CD8-positive, alpha-beta memory T cell (primary cell): ENCODE data around the gene GFER. TPM values are rescaled to one million over a fixed set of nuclear protein-coding genes. Genes with fewer than 3 reads are reported as not detected.

Experiments
- CTCF ChIA-PET: fragments of 350-600 bp; sonication (Branson Sonifier 250); formaldehyde crosslinking; loops from one replicate; lab custom pipeline; 2021; ENCODE audit warnings: antibody characterized with exemption; lab: Charles Lee
- POLR2A ChIA-PET: fragments of 350-600 bp; sonication (Branson Sonifier 250); formaldehyde crosslinking; loops from one replicate; lab custom pipeline; 2021; ENCODE audit warnings: antibody characterized with exemption; lab: Charles Lee
- DNase-seq, 5 donors: peaks; one replicate each; pipeline versions ENCODE4 v3.0.0 to v3.0.0-alpha.2; 2020 to 2022; ENCODE audit warnings: mixed read lengths in 1 of 5
- H3K27ac ChIP-seq: one replicate; pipeline ENCODE4 v1.7.0; 2013; ENCODE audit warnings: low read depth, mild to moderate bottlenecking, low read length, moderate library complexity
- H3K27me3 ChIP-seq: 2 replicates; pipeline ENCODE4 v1.7.0; 2013; ENCODE audit warnings: low read length, mild to moderate bottlenecking; ENCODE audit not compliant: insufficient read depth, poor library complexity, severe bottlenecking
- H3K36me3 ChIP-seq: 2 replicates; pipeline ENCODE4 v1.7.0; 2013; ENCODE audit warnings: mild to moderate bottlenecking, low read length, moderate library complexity; ENCODE audit not compliant: insufficient read depth
- H3K4me1 ChIP-seq: 2 replicates; pipeline ENCODE4 v1.7.0; 2013; ENCODE audit warnings: mild to moderate bottlenecking, low read length, moderate library complexity; ENCODE audit not compliant: insufficient read depth
- H3K4me3 ChIP-seq: 2 replicates; pipeline ENCODE4 v1.7.0; 2013; ENCODE audit warnings: mild to moderate bottlenecking, low read length
- H3K9me3 ChIP-seq: 2 replicates; pipeline ENCODE4 v1.7.0; 2013; ENCODE audit warnings: mild to moderate bottlenecking, low read length
- H3K27ac Mint-ChIP-seq, 8 donors: one replicate each; pipeline ENCODE4 v1.8.0; 2020 to 2021; ENCODE audit warnings: mixed read lengths in 8 of 8, mild to moderate bottlenecking in 6 of 8, inconsistent platforms in 3 of 8, moderate library complexity in 3 of 8
- H3K27me3 Mint-ChIP-seq, 2 donors: one replicate each; pipeline ENCODE4 v1.8.0; 2020 to 2021; ENCODE audit warnings: mixed read lengths in 2 of 2, mild to moderate bottlenecking in 1 of 2, moderate library complexity in 1 of 2
- H3K36me3 Mint-ChIP-seq, 3 donors: one replicate each; pipeline ENCODE4 v1.8.0; 2020 to 2021; ENCODE audit warnings: mixed read lengths in 3 of 3, inconsistent platforms in 1 of 3, mild to moderate bottlenecking in 1 of 3
- H3K4me1 Mint-ChIP-seq, 3 donors: one replicate each; pipeline ENCODE4 v1.8.0; 2020 to 2021; ENCODE audit warnings: mixed read lengths in 3 of 3, inconsistent platforms in 1 of 3, mild to moderate bottlenecking in 1 of 3
- H3K4me3 Mint-ChIP-seq, 7 donors: one replicate each; pipeline ENCODE4 v1.8.0; 2020 to 2021; ENCODE audit warnings: mixed read lengths in 7 of 7, mild to moderate bottlenecking in 6 of 7, moderate library complexity in 4 of 7, inconsistent platforms in 2 of 7
- H3K9me3 Mint-ChIP-seq, 5 donors: one replicate each; pipeline ENCODE4 v1.8.0; 2020 to 2022; ENCODE audit warnings: mixed read lengths in 5 of 5, mild to moderate bottlenecking in 3 of 5, moderate library complexity in 2 of 5, inconsistent platforms in 1 of 5
- polyA plus RNA-seq: library from polyadenylated mRNA; unstranded; fragments of 300-500 nt; fragmentation: Illumina TruSeq; gene quantifications from one replicate; pipeline ENCODE4 v1.2.3, GENCODE V29; 2021
- total RNA-seq, 2 experiments: library from RNA; stranded (reverse); gene quantifications; one replicate each; pipeline ENCODE4 v1.2.3, GENCODE V29; 2021

The GFER gene
- total and polyA plus RNA-seq, 3 experiments from 2014 or later, result 38.4 to 50.1 (median 41.7) TPM

DNA sequence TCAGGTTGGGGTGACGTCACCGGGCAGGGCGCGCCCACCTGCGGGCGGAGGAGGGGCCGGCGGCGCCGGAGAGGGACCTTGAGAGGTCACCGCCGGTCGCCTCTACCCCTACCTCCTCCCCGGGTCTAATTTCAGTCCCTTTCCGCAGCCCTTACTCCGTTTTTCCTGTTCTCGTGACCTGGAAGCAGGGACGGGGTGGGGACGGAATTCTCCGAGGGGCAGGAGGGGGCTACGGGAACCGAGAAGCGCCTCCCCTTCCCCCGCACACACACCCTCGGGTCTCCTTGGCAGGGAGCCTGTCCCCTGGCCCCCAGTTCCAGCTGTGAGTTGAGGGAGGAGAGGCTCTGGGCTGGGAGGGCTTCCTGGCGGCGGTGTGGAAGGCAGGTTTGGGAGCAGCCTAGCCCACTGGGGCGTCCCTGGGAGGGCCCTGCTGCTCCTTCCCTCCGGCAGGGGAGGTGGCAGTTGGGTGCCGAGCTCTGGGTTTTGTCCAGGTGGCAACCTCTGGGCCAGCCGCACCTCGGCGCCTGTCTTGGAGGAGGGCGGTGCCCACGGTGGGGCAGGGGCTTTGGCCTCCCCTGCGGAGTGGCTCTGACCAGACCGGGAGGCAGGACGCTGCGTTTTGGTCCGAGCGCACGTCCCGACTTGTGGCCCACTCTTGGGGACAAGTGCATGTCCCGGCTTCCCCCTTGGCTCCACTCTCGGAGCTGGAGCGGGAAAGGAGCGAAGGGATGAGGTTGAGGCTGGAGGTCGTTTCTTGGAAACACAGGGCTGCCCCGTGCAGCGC lies 6.5 kb downstream of the GFER start:
- Mint-ChIP-seq H3K27ac (peak overlapping the region; percentile 72 to 95 (median 90)), H3K4me3 (peak overlapping the region; percentile 77 to 88 (median 80)), H3K27me3 (peaks cover 9 to 10% of the 10 kb centered on the region in 2 donors), H3K4me1 (peaks cover 16 to 39% (median 20%) of the 10 kb centered on the region in 3 donors), H3K9me3 (no peaks in the 10 kb centered on the region), H3K36me3 (peaks cover 0 to 14% (median 0%) of the 10 kb centered on the region in 3 donors)
- H3K4me1 ChIP-seq, result peaks cover 16% of the 10 kb centered on the region
- H3K9me3 ChIP-seq, result no peaks in the 10 kb centered on the region
- H3K4me3 ChIP-seq, result peak overlapping the region; percentile 64
- POLR2A ChIA-PET, result interaction anchor here (0.6 to 2.9 kb wide), 6 partner anchors 18 to 164 kb away, joined by 3 to 35 read pairs (median 6); partner anchors contain the start of genes RPS2, TBL3 and TRAF7
- H3K36me3 ChIP-seq, result no peaks in the 10 kb centered on the region
- peaks cover 14% of the 10 kb centered on the region for H3K27me3 ChIP-seq
- CTCF ChIA-PET, result interaction anchor here (1.5 kb wide), 1 partner anchor 19 kb away, joined by 4 read pairs; the partner anchor contains the start of gene TBL3
- peak in 3 of 5 donors; percentile 29 to 68 (median 55) for DNase-seq
- H3K27ac ChIP-seq, result peak overlapping the region; percentile 51

DNA sequence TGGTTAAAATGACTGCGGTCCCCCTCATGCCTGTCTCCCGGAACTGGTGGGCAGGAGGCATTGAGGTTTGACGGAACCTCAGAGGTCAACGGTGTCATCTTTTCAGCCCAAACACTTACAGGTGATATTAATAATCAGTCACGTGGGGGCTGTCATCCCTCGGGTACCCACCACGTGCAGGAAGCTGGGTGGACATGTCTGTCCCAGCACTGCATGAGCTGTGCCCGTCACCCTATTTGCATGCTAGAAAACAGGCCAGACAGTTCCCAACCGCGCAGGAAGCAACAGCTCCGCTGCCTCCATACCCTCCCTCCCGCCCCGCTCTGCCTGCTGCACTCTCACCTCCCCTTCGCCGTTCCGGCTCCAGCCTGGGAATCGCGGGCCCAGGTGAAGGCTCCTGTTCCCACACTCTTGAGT lies 7.2 kb downstream of the GFER start:
- H3K36me3 Mint-ChIP-seq, result peaks cover 0 to 9% (median 0%) of the 10 kb centered on the region in 3 donors
- peaks cover 16 to 38% (median 21%) of the 10 kb centered on the region in 3 donors for H3K4me1 Mint-ChIP-seq
- Histone ChIP-seq H3K4me1 (peaks cover 16% of the 10 kb centered on the region), H3K36me3 (no peaks in the 10 kb centered on the region), H3K27me3 (peaks cover 14% of the 10 kb centered on the region), H3K9me3 (no peaks in the 10 kb centered on the region), H3K27ac (peak overlapping the region; percentile 51), H3K4me3 (peak overlapping the region; percentile 64)
- H3K27me3 Mint-ChIP-seq, result peaks cover 6 to 10% of the 10 kb centered on the region in 2 donors
- POLR2A ChIA-PET, result interaction anchor here (0.6 to 2.9 kb wide), 6 partner anchors 10 to 164 kb away, joined by 4 to 35 read pairs (median 6); partner anchors contain the start of genes NOXO1, RPS2, TBL3 and TRAF7
- peak overlapping the region in 7 of 8 donors; percentile 72 to 96 (median 91) for H3K27ac Mint-ChIP-seq
- peak overlapping the region; percentile 77 to 88 (median 80) for H3K4me3 Mint-ChIP-seq
- no peaks in the 10 kb centered on the region for H3K9me3 Mint-ChIP-seq
- peak; percentile 46 to 76 (median 57) for DNase-seq
- CTCF ChIA-PET, result interaction anchor here (1.5 kb wide), 1 partner anchor 19 kb away, joined by 4 read pairs; the partner anchor contains the start of gene TBL3

DNA sequence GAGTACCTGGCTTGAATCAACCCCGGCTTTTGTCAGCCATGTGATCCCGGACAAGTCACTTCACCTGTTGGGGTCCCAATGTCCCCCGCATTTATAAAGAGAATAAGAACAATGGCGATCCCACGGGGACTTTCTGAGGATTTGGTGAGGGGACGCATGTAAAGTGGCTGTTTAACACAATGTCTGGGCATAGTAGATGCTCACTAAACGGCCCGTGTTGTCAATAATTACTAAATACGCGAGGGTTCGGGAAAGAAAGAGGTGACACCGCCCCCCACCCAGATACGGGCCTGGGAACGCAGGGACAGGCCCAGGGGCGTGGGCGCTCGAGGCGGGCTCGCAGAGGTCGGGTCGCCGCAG lies 7.6 kb downstream of the GFER start:
- Histone ChIP-seq H3K9me3 (no peaks in the 10 kb centered on the region), H3K4me3 (peak overlapping the region; percentile 64), H3K4me1 (peaks cover 16% of the 10 kb centered on the region), H3K36me3 (no peaks in the 10 kb centered on the region), H3K27me3 (peaks cover 14% of the 10 kb centered on the region), H3K27ac (peak overlapping the region; percentile 54)
- no peak for DNase-seq
- Mint-ChIP-seq H3K9me3 (no peaks in the 10 kb centered on the region), H3K36me3 (peaks cover 0 to 5% (median 0%) of the 10 kb centered on the region in 3 donors), H3K4me3 (peak overlapping the region; percentile 77 to 88 (median 80)), H3K4me1 (peaks cover 16 to 38% (median 22%) of the 10 kb centered on the region in 3 donors), H3K27ac (peak overlapping the region; percentile 72 to 96 (median 90)), H3K27me3 (peaks cover 6 to 10% of the 10 kb centered on the region in 2 donors)
- POLR2A ChIA-PET, result interaction anchor here (0.6 to 2.9 kb wide), 6 partner anchors 10 to 163 kb away, joined by 3 to 35 read pairs (median 6); partner anchors contain the start of genes NOXO1, RPS2, TBL3 and TRAF7
- CTCF ChIA-PET, result interaction anchor here (1.5 kb wide), 1 partner anchor 20 kb away, joined by 4 read pairs; the partner anchor contains the start of gene TBL3

DNA sequence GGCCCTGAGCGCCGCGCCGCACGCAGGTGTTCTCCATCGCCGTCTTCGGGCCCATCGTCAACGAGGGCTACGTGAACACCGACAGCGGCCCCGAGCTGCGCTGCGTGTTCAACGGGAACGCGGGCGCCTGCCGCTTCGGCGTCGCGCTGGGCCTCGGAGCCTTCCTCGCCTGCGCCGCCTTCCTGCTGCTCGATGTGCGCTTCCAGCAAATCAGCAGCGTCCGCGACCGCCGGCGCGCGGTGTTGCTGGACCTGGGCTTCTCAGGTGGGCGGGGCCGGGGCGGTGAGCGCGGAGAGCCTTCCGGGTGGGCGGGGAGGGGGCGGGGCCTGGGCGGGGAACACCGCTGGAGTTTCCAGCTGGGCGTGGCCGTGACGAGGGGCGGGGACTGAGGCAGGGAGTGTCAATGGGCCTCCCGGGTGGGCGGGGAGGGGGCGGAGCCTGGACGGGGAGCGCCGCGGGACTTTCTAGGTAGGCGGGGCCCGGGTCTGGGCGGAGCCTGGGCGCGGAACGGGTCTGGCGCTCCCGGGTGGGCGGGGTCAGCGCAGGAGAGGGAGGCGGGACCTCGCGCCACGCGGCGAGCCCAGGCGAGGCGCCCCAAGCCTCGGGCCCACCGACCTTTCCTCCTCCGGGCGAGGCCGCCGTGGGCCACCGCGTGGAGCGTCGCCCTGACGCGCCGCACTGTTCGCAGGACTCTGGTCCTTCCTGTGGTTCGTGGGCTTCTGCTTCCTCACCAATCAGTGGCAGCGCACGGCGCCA lies 8.1 kb downstream of the GFER start:
- Mint-ChIP-seq H3K27me3 (peaks cover 5 to 10% of the 10 kb centered on the region in 2 donors), H3K4me1 (peaks cover 16 to 38% (median 24%) of the 10 kb centered on the region in 3 donors), H3K9me3 (no peaks in the 10 kb centered on the region), H3K27ac (peak overlapping the region in 5 of 8 donors; percentile 51 to 95 (median 89)), H3K4me3 (peak overlapping the region; percentile 53 to 88 (median 79)), H3K36me3 (peaks cover 0 to under 1% (median 0%) of the 10 kb centered on the region in 3 donors)
- ChIA-PET POLR2A (interaction anchor here (0.5 to 2.9 kb wide), 8 partner anchors 11 to 163 kb away, joined by 3 to 35 read pairs (median 4); partner anchors contain the start of genes NOXO1, RPS2, TBL3 and TRAF7), CTCF (interaction anchor here (1.2 to 3.5 kb wide), 3 partner anchors 12 to 148 kb away, joined by 4 to 17 read pairs (median 5); partner anchors contain the start of gene TBL3)
- Histone ChIP-seq H3K4me3 (peak overlapping the region; percentile 64), H3K27me3 (peaks cover 14% of the 10 kb centered on the region), H3K9me3 (no peaks in the 10 kb centered on the region), H3K36me3 (no peaks in the 10 kb centered on the region), H3K27ac (peak overlapping the region; percentile 54), H3K4me1 (peaks cover 16% of the 10 kb centered on the region)
- DNase-seq, result peak; percentile 88 to 99 (median 98)

DNA sequence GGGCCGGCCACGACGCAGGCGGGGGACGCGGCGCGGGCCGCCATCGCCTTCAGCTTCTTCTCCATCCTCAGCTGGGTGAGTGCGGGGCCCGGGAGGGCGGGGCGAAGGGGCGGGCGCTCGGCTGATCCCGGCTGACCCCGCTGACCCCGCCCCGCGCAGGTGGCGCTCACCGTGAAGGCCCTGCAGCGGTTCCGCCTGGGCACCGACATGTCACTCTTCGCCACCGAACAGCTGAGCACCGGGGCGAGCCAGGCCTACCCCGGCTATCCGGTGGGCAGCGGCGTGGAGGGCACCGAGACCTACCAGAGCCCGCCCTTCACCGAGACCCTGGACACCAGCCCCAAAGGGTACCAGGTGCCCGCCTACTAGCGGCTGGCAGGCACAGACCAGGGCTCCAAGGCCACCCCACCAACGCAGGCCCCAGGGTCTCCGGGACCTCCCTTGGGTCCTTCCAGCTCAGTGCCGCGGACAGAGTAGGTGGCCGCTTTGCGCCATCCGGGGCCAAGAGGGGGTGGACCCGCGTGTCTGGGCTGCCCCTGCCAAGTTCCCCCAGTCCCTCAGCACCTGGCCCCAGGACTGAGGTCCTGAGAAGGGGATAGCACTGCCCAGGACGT lies 8.8 kb downstream of the GFER start:
- Histone ChIP-seq H3K36me3 (no peaks in the 10 kb centered on the region), H3K4me3 (no peak overlapping the region), H3K27me3 (peaks cover 14% of the 10 kb centered on the region), H3K27ac (peak overlapping the region; percentile 9), H3K9me3 (no peaks in the 10 kb centered on the region), H3K4me1 (peaks cover 16% of the 10 kb centered on the region)
- no peaks in the 10 kb centered on the region for H3K9me3 Mint-ChIP-seq
- peak overlapping the region in 1 of 8 donors; percentile 85 for H3K27ac Mint-ChIP-seq
- CTCF ChIA-PET, result interaction anchor here (1.2 to 3.5 kb wide), 2 partner anchors 11 to 148 kb away, joined by 5 to 17 read pairs; no protein-coding TSS in a partner anchor
- H3K4me1 Mint-ChIP-seq, result peaks cover 16 to 38% (median 24%) of the 10 kb centered on the region in 3 donors
- H3K27me3 Mint-ChIP-seq, result peaks cover 5 to 10% of the 10 kb centered on the region in 2 donors
- POLR2A ChIA-PET, result interaction anchor here (0.5 to 2.9 kb wide), 7 partner anchors 11 to 162 kb away, joined by 3 to 35 read pairs (median 4); partner anchors contain the start of genes NOXO1, RPS2, TBL3 and TRAF7
- peaks cover 0 to 6% (median 1%) of the 10 kb centered on the region in 3 donors for H3K36me3 Mint-ChIP-seq
- no peak overlapping the region for H3K4me3 Mint-ChIP-seq
- peak in 1 of 5 donors; percentile 26 for DNase-seq

DNA sequence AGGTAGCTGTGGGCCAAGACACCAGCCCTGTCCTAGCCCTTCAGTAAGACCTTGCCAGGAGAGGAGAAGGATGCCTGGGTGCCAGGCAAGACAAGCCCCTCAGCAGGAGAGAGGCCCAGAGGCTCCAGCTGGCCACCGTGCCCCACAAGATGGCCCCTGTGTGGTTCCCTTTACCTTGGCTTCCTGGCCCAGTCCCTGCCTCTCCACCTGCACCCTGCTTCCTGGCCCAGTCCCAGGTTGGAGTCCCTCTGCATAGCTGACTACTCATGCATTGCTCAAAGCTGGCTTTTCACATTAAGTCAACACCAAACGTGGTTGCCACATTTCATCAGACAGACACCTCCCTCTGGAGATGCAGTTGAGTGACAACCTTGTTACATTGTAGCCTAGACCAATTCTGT lies 9.7 kb downstream of the GFER start:
- Histone ChIP-seq H3K27me3 (peaks cover 14% of the 10 kb centered on the region), H3K27ac (no peak overlapping the region), H3K4me1 (peaks cover 16% of the 10 kb centered on the region), H3K36me3 (no peaks in the 10 kb centered on the region), H3K4me3 (no peak overlapping the region), H3K9me3 (no peaks in the 10 kb centered on the region)
- Mint-ChIP-seq H3K27me3 (peaks cover 5 to 7% of the 10 kb centered on the region in 2 donors), H3K9me3 (no peaks in the 10 kb centered on the region), H3K27ac (peak overlapping the region in 7 of 8 donors; percentile 59 to 90 (median 82)), H3K36me3 (peaks cover 0 to 14% (median 1%) of the 10 kb centered on the region in 3 donors), H3K4me3 (peak overlapping the region in 3 of 7 donors; percentile 19 to 66 (median 37)), H3K4me1 (peaks cover 12 to 35% (median 21%) of the 10 kb centered on the region in 3 donors)
- ChIA-PET POLR2A (interaction anchor here (0.9 to 1.1 kb wide), 2 partner anchors 10 to 15 kb away, joined by 3 read pairs; no protein-coding TSS in a partner anchor), CTCF (interaction anchor here (0.6 to 3.5 kb wide), 2 partner anchors 10 to 29 kb away, joined by 3 to 17 read pairs; no protein-coding TSS in a partner anchor)
- no peak for DNase-seq
